T-helper 22 cell (primary cell): Measurements from ENCODE around the gene AKNAD1.
"Not testable (repeated sequence)": the region's sequence is repeated elsewhere in the genome, so short reads cannot be mapped to it uniquely, and the experiment has no call there.

Source experiments
- DNase-seq: peaks from one replicate; pipeline ENCODE4 v3.0.0-alpha.2; 2020; ENCODE audit warnings: low read depth

The AKNAD1 gene, protein sequence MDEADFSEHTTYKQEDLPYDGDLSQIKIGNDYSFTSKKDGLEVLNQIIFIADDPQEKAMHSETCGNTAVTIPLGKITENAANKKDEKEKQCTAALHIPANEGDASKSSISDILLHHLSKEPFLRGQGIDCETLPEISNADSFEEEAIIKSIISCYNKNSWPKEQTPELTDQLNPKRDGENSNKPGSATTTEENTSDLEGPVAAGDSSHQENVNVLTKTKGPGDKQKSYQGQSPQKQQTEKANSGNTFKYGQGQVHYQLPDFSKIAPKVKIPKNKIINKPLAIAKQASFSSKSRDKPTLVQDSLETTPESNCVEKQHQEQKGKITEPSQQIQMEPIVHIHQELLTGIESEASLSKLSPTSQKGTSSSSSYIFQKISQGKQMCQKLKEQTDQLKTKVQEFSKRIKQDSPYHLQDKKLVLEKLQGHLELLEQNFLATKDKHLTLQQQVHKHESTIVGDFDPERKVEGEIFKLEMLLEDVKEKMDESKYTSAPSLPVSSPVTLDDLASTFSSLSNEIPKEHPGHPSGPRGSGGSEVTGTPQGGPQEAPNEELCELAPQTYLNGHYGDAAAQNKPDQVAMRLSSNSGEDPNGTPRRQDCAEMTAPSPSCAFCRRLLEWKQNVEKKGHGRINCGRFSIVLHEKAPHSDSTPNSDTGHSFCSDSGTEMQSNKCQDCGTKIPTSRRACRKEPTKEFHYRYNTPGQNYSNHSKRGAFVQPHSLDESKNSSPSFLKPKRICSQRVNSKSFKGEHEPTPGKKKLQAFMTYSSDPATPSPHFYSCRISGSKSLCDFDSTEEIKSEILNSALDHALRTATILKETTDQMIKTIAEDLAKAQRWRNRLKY

GRCh38 chr1:108856994-108857393 lies at the start of gene AKNAD1:
Gene AKNAD1, minus strand, starts transcription at chr1:108857094. Its CDS starts 4,430 bp downstream, at chr1:108852664.
- DNase-seq: no peak

DNA sequence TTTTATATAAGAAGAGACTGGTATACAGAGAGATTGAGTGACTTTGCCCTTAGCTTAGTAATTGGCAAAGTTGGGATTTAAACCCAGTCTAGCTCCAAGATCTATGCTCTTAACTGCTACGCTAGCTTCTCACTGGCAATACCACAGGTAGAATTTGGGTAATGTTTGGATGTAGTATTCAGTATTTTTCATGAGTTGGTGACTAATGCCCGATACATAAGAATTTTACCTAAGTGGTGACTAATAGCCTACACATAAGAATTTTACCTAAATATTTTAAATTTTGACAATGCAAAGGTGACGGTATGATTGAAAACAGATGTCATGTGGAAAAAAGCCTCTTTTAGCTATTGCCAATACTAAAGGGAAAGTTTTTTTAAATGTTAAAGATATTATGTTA lies 44.2 kb upstream of the AKNAD1 start:
- DNase-seq: no peak

DNA sequence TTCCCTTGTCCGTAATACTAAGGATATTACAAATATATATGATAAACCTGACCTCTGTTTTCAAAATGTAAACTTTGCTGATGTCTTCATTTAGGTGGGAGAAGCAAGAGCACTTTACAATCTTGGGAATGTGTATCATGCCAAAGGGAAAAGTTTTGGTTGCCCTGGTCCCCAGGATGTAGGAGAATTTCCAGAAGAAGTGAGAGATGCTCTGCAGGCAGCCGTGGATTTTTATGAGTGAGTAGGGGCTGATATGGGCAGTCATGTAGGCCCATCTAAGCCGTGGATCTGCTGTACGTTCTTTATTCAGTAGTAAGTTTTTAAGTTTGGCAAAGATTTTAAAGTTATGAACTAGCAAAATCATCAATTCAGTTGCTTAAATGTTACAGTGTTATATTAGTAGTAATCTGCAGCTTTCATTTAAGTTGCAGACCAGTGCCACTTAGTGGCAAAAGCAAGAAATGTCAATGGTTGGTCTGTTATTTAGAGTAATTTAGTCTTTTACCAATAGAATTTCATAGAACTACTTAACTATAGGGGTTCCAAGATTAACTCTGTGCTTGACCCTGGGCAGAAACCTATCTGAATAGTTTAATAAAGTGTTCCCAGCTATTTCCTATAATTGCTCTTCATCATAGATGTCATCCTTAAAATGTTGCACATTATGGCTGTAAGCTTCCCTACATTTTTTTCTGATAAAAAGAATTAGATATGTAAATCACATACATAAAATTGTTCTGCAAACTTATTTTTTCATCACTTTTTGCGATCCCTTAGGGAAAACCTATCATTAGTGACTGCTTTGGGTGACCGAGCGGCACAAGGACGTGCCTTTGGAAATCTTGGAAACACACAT lies 41.2 kb upstream of the AKNAD1 start:
- DNase-seq: no peak

GRCh38 chr1:108896146-108897145 lies 39.6 kb upstream of the AKNAD1 start:
- DNase-seq: no peak

DNA sequence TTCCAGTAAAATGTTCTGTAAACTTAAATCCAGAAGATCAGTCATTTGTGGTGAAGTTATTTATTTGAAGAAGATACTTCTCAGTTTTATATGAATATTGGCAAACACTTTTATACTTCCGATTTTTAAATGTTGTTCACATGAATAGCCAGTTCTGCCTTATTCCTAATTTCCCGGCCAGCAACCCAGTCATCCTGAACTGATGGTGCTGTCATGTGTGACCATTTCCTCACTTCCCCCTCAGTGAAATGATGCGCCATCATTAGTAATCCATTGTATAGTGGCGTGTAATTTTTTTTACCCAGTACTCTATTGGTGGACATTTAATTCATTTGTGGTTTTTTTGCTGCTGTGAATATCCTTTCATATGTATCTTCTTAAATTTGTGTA lies 36.2 kb upstream of the AKNAD1 start:
- DNase-seq: no peak

DNA sequence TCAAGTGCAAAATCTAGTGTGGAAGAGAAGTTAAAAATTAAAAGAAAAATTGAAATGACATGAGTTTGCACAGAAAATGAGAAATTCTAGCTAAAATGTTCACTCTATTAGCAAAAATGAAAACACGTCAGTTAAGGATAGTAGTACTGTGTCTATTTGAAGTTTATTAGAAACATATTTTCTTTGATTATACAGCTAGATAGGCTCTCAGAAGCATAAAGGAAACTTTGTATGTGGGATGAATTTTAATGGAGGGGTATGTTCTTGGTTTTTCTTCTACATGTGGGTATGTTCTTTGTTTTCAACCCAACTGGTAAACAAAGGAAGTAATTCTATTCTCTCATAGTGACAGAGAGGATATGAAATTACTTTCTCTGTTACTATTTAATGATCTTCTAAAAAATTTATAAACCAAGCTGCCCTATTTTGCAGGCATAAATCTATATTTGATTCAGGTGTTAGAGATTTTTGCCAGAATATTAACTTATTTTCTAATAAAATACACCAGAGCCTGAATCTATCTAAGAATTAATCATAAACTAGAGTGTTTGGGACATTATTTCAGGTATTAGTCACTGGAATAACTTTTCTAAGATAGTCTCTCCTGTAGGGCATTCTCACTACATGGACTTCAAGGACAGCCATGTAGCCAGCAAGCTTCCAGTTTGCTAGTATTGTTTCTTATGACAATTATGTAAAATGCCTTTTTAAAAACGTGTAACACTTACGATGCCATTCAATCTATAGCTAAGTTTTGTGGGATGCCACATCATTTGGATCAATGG lies 35.7 kb upstream of the AKNAD1 start:
- DNase-seq: no peak

- no peak for DNase-seq
Observed at GRCh38 chr1:108889706-108890384, 33.0 kb upstream of the AKNAD1 start.

GRCh38 chr1:108889006-108889645 lies 32.2 kb upstream of the AKNAD1 start:
- not testable (repeated sequence) for DNase-seq

DNA sequence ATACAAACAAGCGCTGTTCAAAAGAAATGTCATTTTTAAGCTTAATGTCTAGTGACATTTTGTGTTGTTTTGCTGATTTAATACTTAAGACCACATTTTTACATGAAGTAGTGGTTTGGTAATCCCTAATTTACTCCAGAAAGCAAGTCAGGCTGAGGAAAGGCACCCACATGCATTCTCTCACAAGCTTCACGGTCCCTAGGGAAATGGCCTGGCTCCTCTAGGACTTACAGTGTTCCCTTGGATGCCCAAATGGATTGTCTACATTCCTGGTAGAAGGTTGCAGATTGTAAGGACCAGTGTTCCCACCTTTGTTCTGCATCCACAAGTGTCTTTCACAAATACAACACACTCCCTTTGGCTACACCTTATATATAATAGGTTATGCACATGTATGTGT lies 29.4 kb upstream of the AKNAD1 start:
- DNase-seq: no peak

- no peak for DNase-seq
Observed at GRCh38 chr1:108884968-108885367, 28.1 kb upstream of the AKNAD1 start.

DNA sequence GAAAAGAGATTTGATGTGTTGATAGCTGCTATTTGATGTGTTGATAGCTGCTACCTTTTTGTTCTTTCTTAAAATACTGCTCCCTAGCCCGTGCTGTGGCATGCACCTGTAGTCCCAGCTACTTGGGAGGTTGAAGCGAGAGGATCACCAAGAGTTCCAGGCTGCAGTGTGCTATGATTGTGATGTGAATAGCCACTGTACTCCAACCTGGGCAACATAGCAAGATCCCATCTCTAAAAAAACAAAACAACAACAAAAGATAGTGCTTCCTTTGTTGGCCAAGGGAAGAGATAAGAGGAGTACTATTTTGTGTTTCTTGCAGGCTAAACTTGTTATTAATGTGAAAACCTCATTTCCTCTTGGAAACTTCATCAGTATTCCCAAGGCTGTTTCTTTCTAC lies 25.9 kb upstream of the AKNAD1 start:
- no peak for DNase-seq

- DNase-seq: no peak
Observed at GRCh38 chr1:108881369-108881768, 24.5 kb upstream of the AKNAD1 start.

GRCh38 chr1:108880850-108881249 lies 24.0 kb upstream of the AKNAD1 start:
- DNase-seq: no peak

- DNase-seq: no peak
Observed at GRCh38 chr1:108878678-108879077, 21.8 kb upstream of the AKNAD1 start.

- DNase-seq: no peak
Observed at GRCh38 chr1:108878160-108878469, 21.2 kb upstream of the AKNAD1 start.

- no peak for DNase-seq
Observed at GRCh38 chr1:108877348-108878159, 20.7 kb upstream of the AKNAD1 start.

GRCh38 chr1:108871050-108871724 lies 14.3 kb upstream of the AKNAD1 start:
- DNase-seq: no peak
